Measurements from ENCODE around the gene TGIF2.
A peak's percentile ranks its signal among the peaks of the same experiment; 100 is the strongest.
"Not testable (repeated sequence)": the region's sequence is repeated elsewhere in the genome, so short reads cannot be mapped to it uniquely, and the experiment has no call there.

The TGIF2 gene

GRCh38 chr20:36614781-36615557 is 41.6 kb downstream of the TGIF2 start:
- no peak for DNase-seq (ENCODE audit: low spot score)

- DNase-seq (ENCODE audit: low spot score), result no peak
Observed at GRCh38 chr20:36620917-36621316, 47.5 kb downstream of the TGIF2 start.

GRCh38 chr20:36623444-36623843 is 50.0 kb downstream of the TGIF2 start:
- no peak for DNase-seq (ENCODE audit: low spot score)

GRCh38 chr20:36624068-36624943 is 50.9 kb downstream of the TGIF2 start:
- peak; percentile 31 for DNase-seq (ENCODE audit: low spot score)

GRCh38 chr20:36624944-36625324 is 51.5 kb downstream of the TGIF2 start:
- DNase-seq (ENCODE audit: low spot score), result no peak

GRCh38 chr20:36628076-36628475 is 54.7 kb downstream of the TGIF2 start:
- no peak for DNase-seq (ENCODE audit: low spot score)

GRCh38 chr20:36629719-36630681 is 56.6 kb downstream of the TGIF2 start:
- DNase-seq (ENCODE audit: low spot score), result no peak

GRCh38 chr20:36631646-36632045 is 58.2 kb downstream of the TGIF2 start:
- DNase-seq (ENCODE audit: low spot score), result no peak

- no peak for DNase-seq (ENCODE audit: low spot score)
Observed at GRCh38 chr20:36632147-36632486, 58.7 kb downstream of the TGIF2 start.

- DNase-seq (ENCODE audit: low spot score), result peak; percentile 56
Observed at GRCh38 chr20:36632487-36633284, 59.3 kb downstream of the TGIF2 start.

- DNase-seq (ENCODE audit: low spot score), result no peak
Observed at GRCh38 chr20:36633285-36633772, 59.9 kb downstream of the TGIF2 start.

GRCh38 chr20:36634342-36634741 is 60.9 kb downstream of the TGIF2 start:
- DNase-seq (ENCODE audit: low spot score), result no peak

GRCh38 chr20:36638876-36639400 is 65.5 kb downstream of the TGIF2 start:
- not testable (repeated sequence) for DNase-seq (ENCODE audit: low spot score)

GRCh38 chr20:36641506-36641843 is 68.1 kb downstream of the TGIF2 start:
- no peak for DNase-seq (ENCODE audit: low spot score)

- no peak for DNase-seq (ENCODE audit: low spot score)
Observed at GRCh38 chr20:36642136-36642535, 68.7 kb downstream of the TGIF2 start.
